HG02571 (cell line): Measurements from ENCODE around the gene ARHGEF7.

Experiments used
- ATAC-seq: cut with Tn5 transposase; IDR thresholded peaks from one replicate; pipeline ENCODE4 v1.9.1; 2021; ENCODE audit warnings: mild to moderate bottlenecking, moderate library complexity; ENCODE audit not compliant: unreplicated experiment

The ARHGEF7 gene

GRCh38 chr13:111132948-111133347 lies 17.8 kb downstream of the ARHGEF7 start:
- ATAC-seq = no peak

GRCh38 chr13:111139452-111139851 lies 24.3 kb downstream of the ARHGEF7 start:
- no peak for ATAC-seq

- no peak for ATAC-seq
These were observed 24.9 kb downstream of the ARHGEF7 start for GRCh38 chr13:111139873-111140561.

GRCh38 chr13:111140562-111141105 lies 25.5 kb downstream of the ARHGEF7 start:
- no peak for ATAC-seq

GRCh38 chr13:111142472-111142871 lies 27.4 kb downstream of the ARHGEF7 start:
- ATAC-seq = no peak

GRCh38 chr13:111143865-111144540 lies 28.9 kb downstream of the ARHGEF7 start:
- ATAC-seq = no peak

GRCh38 chr13:111145071-111145470 lies 30.0 kb downstream of the ARHGEF7 start:
- ATAC-seq = no peak

- no peak for ATAC-seq
These were observed 30.4 kb downstream of the ARHGEF7 start for GRCh38 chr13:111145506-111145905.

GRCh38 chr13:111152844-111153243 lies 37.7 kb downstream of the ARHGEF7 start:
- ATAC-seq = no peak

GRCh38 chr13:111153279-111153976 lies 38.3 kb downstream of the ARHGEF7 start:
- ATAC-seq = peak; percentile 84

GRCh38 chr13:111153977-111154332 lies 38.8 kb downstream of the ARHGEF7 start:
- ATAC-seq = peak; percentile 46

- ATAC-seq = no peak
These were observed 41.3 kb downstream of the ARHGEF7 start for GRCh38 chr13:111156421-111156820.

- ATAC-seq = no peak
These were observed 43.2 kb downstream of the ARHGEF7 start for GRCh38 chr13:111158136-111158805.

- ATAC-seq = no peak
These were observed 44.5 kb downstream of the ARHGEF7 start for GRCh38 chr13:111159362-111160320.

GRCh38 chr13:111160648-111161047 lies 45.5 kb downstream of the ARHGEF7 start:
- ATAC-seq = no peak

- no peak for ATAC-seq
These were observed 46.8 kb downstream of the ARHGEF7 start for GRCh38 chr13:111161601-111162600.

GRCh38 chr13:111165241-111166010 lies 50.3 kb downstream of the ARHGEF7 start:
- ATAC-seq = peak; percentile 60
